Fibroblast of mammary gland (primary cell): Measurements from ENCODE around the gene FBXO15.

Source experiments
- DNase-seq: peaks from one replicate; pipeline ENCODE4 v3.0.0-alpha.2; 2010; ENCODE audit warnings: low read depth
- H3K4me3 ChIP-seq: 2 replicates; pipeline ENCODE4 v1.5.1; 2011; ENCODE audit warnings: low read depth, mild to moderate bottlenecking, low read length, moderate library complexity; ENCODE audit not compliant: control insufficient read depth
- TF ChIP-seq, protein P1 (sequence below): conservative IDR thresholded peaks from 2 replicates; pipeline ENCODE4 v1.5.1; 2011; ENCODE audit warnings: low read depth, low read length, inconsistent platforms; ENCODE audit not compliant: control insufficient read depth, insufficient read depth

Gene FBXO15

DNA sequence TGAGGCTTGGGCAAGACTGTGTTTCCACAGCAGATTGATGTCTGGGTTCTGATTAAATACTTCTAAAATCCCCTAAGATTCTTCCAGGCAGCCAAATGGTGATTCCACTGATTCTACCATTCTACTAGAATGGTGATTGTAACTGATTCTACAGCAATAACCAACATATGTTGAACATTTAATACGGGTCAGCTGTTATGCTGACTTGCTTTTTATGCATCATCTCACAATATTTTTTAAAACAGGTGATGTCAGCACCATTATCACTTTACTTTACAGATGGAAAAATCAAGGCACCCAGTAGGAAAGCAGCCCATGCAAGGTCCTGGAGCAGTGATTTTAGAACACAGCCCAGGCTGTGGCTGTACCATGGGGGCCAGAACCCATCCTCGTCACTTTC, 38.2 kb upstream of the FBXO15 start:
- TF ChIP-seq, protein P1, sequence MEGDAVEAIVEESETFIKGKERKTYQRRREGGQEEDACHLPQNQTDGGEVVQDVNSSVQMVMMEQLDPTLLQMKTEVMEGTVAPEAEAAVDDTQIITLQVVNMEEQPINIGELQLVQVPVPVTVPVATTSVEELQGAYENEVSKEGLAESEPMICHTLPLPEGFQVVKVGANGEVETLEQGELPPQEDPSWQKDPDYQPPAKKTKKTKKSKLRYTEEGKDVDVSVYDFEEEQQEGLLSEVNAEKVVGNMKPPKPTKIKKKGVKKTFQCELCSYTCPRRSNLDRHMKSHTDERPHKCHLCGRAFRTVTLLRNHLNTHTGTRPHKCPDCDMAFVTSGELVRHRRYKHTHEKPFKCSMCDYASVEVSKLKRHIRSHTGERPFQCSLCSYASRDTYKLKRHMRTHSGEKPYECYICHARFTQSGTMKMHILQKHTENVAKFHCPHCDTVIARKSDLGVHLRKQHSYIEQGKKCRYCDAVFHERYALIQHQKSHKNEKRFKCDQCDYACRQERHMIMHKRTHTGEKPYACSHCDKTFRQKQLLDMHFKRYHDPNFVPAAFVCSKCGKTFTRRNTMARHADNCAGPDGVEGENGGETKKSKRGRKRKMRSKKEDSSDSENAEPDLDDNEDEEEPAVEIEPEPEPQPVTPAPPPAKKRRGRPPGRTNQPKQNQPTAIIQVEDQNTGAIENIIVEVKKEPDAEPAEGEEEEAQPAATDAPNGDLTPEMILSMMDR: no peak
- no peak overlapping the region for H3K4me3 ChIP-seq
- DNase-seq: no peak

GRCh38 chr18:74184875-74185274, 37.2 kb upstream of the FBXO15 start:
- TF ChIP-seq, protein P1: no peak
- H3K4me3 ChIP-seq: no peak overlapping the region
- no peak for DNase-seq

DNA sequence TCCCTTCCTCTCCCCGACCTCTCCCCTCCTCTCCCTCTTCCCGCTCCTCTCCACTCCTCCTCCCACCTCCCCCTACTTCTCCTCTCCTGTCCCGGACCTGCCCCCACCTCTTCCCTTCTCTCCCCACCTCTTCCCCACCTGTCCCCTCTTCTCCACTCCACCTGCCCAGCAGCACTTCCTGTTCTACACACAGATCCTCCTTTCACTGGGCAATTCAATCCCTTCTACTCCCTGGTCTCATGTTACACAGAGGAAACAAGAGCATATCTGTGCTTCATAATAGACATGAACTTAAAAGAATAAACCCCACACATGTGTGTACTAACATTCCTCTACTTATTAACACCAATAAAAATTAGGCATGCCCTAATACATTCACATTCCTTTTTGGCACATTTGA, 35.5 kb upstream of the FBXO15 start:
- TF ChIP-seq, protein P1: no peak
- DNase-seq: no peak
- no peak overlapping the region for H3K4me3 ChIP-seq

DNA sequence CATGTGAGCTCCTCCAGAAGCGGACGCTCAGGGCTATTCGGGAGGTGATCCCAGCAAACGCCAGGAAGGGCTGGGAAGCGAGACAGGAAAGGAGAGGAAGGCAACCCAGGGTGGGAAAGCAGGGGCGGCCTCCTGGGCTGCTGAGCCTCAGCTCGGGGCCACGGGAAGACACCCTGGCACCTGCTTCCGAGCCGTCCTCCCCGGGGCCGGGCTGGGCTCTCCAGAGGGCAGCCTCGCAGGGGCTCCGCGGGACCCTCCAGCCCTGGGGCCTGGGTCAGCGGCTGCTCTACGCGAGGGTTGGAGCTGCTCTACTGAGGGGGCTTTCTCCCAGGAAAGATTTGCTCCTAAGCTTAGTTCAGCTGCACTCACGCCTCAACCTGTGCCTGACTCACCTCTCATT, 34.7 kb upstream of the FBXO15 start:
- no peak for DNase-seq
- no peak overlapping the region for H3K4me3 ChIP-seq
- TF ChIP-seq, protein P1: no peak

- TF ChIP-seq, protein P1: no peak
- no peak for DNase-seq
- no peak overlapping the region for H3K4me3 ChIP-seq
Measured at GRCh38 chr18:74179623-74180199, 32.1 kb upstream of the FBXO15 start.

DNA sequence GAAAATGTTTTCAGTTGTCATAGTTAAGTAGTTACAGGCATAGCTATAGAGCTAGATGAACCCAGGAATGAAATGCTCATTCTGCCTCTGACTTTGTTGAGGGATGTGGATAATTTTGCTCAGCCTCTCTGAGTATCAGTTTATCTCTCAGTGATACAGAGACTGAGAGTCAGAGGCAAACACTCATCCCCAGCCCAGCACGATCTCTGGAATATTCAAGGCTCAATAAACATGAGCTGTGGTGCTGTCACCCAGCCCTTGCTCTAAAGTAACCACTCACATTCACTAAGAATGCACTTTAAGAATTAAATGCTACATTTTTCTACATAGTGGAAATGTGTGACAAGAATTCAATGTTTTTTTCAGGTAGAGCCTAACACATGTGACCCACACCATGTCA, 31.2 kb upstream of the FBXO15 start:
- TF ChIP-seq, protein P1: no peak
- no peak overlapping the region for H3K4me3 ChIP-seq

DNA sequence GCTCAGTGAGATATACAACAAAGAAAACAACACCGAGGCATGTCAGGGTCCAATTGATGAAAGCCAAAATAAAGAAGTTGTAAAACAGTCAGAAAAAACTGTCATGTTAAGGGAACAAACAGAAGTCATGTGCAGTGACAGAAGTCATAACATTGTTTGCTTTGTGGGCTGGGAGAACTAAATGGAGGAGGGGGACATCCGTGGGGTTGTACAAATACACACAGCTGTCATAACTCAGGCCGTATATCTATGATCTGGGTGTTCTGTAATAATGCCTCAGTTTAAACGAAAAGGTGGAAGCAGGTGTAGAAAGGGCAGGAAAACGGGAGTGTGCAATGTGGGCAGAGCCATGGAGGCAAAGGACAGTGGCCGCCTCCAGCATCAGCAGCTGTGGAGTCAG, 28.0 kb upstream of the FBXO15 start:
- H3K4me3 ChIP-seq: no peak overlapping the region
- TF ChIP-seq, protein P1: no peak
- no peak for DNase-seq

More for the DNA sequence above, 31.2 kb upstream of the FBXO15 start:
- no peak for DNase-seq
